Measurements from ENCODE around the gene KBTBD2.
"Not testable (repeated sequence)": the region's sequence is repeated elsewhere in the genome, so short reads cannot be mapped to it uniquely, and the experiment has no call there.

The KBTBD2 gene

DNA sequence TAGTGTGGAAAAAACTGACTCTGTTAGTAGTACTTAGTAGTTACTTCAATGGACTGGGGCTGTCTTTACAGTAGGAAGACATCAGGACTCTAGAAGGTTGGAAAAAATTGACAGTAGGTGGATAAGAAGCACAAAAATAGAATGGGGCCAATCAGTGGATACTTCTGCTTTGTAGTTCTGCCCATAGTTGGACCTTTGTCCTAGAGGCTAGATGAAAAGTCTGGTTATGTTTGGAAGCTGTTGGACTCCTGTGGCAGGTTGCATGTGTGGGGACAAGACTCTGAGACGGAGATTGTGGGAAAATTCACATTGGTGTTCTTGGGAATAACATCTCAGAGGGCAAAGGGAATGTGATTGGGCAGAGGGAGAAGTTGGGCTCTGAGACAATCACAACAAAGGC, 18.6 kb upstream of the KBTBD2 start:
- Histone ChIP-seq H3K4me3 (ENCODE audit: low read length) (no peak overlapping the region), H3K27me3 (ENCODE audit: low read depth, low read length) (no peaks in the 10 kb centered on the region), H3K4me1 (ENCODE audit: low read length) (no peaks in the 10 kb centered on the region), H3K4me2 (ENCODE audit: low read length) (no peak overlapping the region), H3K27ac (ENCODE audit: low read length) (no peak overlapping the region), H2AFZ (ENCODE audit: low read depth, low read length) (no peak overlapping the region), H4K20me1 (ENCODE audit: insufficient read depth, low read length) (no peaks in the 10 kb centered on the region), H3K79me2 (ENCODE audit: low read length) (no peaks in the 10 kb centered on the region), H3K9ac (ENCODE audit: low read length) (no peak overlapping the region), H3K36me3 (replicated peaks; ENCODE audit: low read depth, low read length) (no peaks in the 10 kb centered on the region), H3K9me3 (ENCODE audit: insufficient read depth, low read length) (no peaks in the 10 kb centered on the region)
- TF ChIP-seq, protein P1, sequence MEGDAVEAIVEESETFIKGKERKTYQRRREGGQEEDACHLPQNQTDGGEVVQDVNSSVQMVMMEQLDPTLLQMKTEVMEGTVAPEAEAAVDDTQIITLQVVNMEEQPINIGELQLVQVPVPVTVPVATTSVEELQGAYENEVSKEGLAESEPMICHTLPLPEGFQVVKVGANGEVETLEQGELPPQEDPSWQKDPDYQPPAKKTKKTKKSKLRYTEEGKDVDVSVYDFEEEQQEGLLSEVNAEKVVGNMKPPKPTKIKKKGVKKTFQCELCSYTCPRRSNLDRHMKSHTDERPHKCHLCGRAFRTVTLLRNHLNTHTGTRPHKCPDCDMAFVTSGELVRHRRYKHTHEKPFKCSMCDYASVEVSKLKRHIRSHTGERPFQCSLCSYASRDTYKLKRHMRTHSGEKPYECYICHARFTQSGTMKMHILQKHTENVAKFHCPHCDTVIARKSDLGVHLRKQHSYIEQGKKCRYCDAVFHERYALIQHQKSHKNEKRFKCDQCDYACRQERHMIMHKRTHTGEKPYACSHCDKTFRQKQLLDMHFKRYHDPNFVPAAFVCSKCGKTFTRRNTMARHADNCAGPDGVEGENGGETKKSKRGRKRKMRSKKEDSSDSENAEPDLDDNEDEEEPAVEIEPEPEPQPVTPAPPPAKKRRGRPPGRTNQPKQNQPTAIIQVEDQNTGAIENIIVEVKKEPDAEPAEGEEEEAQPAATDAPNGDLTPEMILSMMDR (IDR thresholded peaks at IDR 0.05; ENCODE audit: low read depth, low read length): no peak
- TF ChIP-seq EZH2phosphoT487 (IDR thresholded peaks at IDR 0.05; ENCODE audit: low read depth): no peak

DNA sequence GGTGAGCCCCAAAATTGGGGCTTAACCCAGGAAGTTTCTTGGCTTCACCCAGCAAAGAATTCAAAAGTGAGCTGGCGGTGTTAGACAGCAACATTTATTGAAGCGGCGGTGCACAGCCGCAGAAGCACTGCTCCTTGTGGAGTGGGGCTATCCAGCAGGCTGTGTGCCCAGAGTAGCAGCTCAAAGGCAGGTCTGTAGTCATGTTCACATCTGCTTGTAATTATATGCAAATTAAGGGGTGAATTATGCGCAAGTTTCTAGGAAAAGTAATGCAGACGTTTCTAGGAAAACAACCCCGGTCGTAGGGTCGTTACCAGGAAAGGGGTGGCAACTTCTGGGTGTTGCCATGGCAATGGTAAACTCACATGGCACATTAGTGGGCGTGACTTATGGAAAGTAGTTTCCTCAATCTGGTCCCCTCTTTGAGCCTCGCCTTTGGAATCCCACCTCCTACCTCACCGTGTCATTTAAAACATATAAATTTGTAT, 13.7 kb upstream of the KBTBD2 start:
- Histone ChIP-seq H3K4me1 (ENCODE audit: low read length) (no peaks in the 10 kb centered on the region), H3K9ac (ENCODE audit: low read length) (no peak overlapping the region), H3K4me2 (ENCODE audit: low read length) (no peak overlapping the region), H3K36me3 (replicated peaks; ENCODE audit: low read depth, low read length) (no peaks in the 10 kb centered on the region), H2AFZ (ENCODE audit: low read depth, low read length) (no peak overlapping the region), H3K9me3 (ENCODE audit: insufficient read depth, low read length) (no peaks in the 10 kb centered on the region), H3K27me3 (ENCODE audit: low read depth, low read length) (no peaks in the 10 kb centered on the region), H3K27ac (ENCODE audit: low read length) (no peak overlapping the region), H4K20me1 (ENCODE audit: insufficient read depth, low read length) (no peaks in the 10 kb centered on the region), H3K4me3 (ENCODE audit: low read length) (no peak overlapping the region), H3K79me2 (ENCODE audit: low read length) (no peaks in the 10 kb centered on the region)
- no peak for TF ChIP-seq EZH2phosphoT487 (IDR thresholded peaks at IDR 0.05; ENCODE audit: low read depth)
- TF ChIP-seq, protein P1 (IDR thresholded peaks at IDR 0.05; ENCODE audit: low read depth, low read length): no peak

DNA sequence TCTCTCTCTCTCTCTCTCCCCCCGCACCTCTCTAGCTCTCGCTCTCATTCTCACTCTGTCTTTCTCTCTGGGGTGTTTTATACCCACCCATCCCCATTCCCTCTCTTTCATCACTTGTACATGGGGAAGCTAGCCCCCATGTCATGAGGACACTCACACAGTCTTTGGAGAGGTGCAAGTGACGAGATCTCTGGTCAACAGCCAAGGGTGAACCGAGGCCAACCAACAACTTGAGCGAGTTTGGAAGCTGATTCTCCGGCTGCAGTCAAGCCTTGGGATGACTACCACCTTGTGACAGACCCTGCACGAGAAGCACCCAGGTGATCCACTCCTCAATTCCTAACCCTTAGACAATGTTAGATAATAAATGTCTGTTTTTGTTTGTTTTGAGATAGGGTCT, 10.1 kb upstream of the KBTBD2 start:
- Histone ChIP-seq H3K9me3 (ENCODE audit: insufficient read depth, low read length) (no peaks in the 10 kb centered on the region), H3K4me1 (ENCODE audit: low read length) (no peaks in the 10 kb centered on the region), H3K27me3 (ENCODE audit: low read depth, low read length) (no peaks in the 10 kb centered on the region), H4K20me1 (ENCODE audit: insufficient read depth, low read length) (no peaks in the 10 kb centered on the region), H3K79me2 (ENCODE audit: low read length) (no peaks in the 10 kb centered on the region), H3K36me3 (replicated peaks; ENCODE audit: low read depth, low read length) (no peaks in the 10 kb centered on the region), H3K4me2 (ENCODE audit: low read length) (no peak overlapping the region), H3K27ac (ENCODE audit: low read length) (no peak overlapping the region), H3K4me3 (ENCODE audit: low read length) (no peak overlapping the region), H2AFZ (ENCODE audit: low read depth, low read length) (no peak overlapping the region), H3K9ac (ENCODE audit: low read length) (no peak overlapping the region)
- TF ChIP-seq EZH2phosphoT487 (IDR thresholded peaks at IDR 0.05; ENCODE audit: low read depth): no peak
- TF ChIP-seq, protein P1 (IDR thresholded peaks at IDR 0.05; ENCODE audit: low read depth, low read length): no peak

DNA sequence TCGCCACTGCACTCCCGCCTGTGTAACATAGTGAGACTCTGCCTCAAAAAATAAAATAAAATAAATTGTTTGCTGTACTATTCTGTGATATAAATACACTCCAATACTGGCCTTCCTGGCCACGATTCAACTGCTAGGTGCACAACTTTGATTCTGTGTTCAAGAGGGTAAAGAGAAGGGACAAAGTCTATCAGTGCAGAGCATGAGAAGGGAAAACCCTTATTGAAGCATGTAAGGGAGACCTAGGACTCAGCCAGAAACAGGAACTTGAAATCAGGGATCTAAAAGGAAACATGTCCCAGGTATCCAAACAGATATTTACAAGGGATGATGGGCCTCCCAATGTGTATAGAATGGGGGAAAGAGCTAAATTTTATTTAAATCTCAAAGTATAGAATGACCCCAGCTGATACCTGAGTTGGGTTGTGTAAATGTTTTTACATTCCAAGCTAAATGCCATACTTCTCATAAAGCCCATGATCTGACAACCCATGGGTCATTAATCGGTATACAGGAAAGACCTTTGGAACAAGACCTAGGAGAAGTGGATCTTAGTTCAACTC, 9.0 kb upstream of the KBTBD2 start:
- Histone ChIP-seq H3K27ac (ENCODE audit: low read length) (no peak overlapping the region), H3K79me2 (ENCODE audit: low read length) (no peaks in the 10 kb centered on the region), H3K27me3 (ENCODE audit: low read depth, low read length) (no peaks in the 10 kb centered on the region), H3K4me3 (ENCODE audit: low read length) (no peak overlapping the region), H3K4me1 (ENCODE audit: low read length) (no peaks in the 10 kb centered on the region), H4K20me1 (ENCODE audit: insufficient read depth, low read length) (no peaks in the 10 kb centered on the region), H3K9me3 (ENCODE audit: insufficient read depth, low read length) (no peaks in the 10 kb centered on the region), H3K9ac (ENCODE audit: low read length) (no peak overlapping the region), H3K36me3 (replicated peaks; ENCODE audit: low read depth, low read length) (no peaks in the 10 kb centered on the region), H2AFZ (ENCODE audit: low read depth, low read length) (no peak overlapping the region), H3K4me2 (ENCODE audit: low read length) (no peak overlapping the region)
- no peak for TF ChIP-seq EZH2phosphoT487 (IDR thresholded peaks at IDR 0.05; ENCODE audit: low read depth)
- TF ChIP-seq, protein P1 (IDR thresholded peaks at IDR 0.05; ENCODE audit: low read depth, low read length): no peak

DNA sequence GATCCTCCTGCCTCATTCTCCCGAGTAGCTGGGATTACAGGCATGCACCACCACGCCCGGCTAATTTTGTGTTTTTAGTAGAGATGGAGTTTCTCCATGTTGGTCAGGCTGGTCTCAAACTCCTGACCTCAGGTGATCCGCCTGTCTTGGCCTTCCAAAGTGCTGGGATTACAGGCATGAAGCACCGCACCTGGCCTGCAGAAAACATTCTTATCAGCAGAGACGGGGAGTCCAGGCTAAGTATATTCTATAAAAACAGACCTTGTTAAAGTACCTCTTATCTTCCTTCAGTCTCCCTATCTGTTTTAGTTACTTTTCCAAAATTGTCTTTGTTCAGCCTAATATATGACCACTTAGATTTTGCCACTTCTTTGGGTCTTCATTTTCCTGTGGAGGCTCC, 5.8 kb upstream of the KBTBD2 start:
- H3K27ac ChIP-seq (ENCODE audit: low read length); H2AFZ ChIP-seq (ENCODE audit: low read depth, low read length); H3K4me2 ChIP-seq (ENCODE audit: low read length); H3K27me3 ChIP-seq (ENCODE audit: low read depth, low read length); H3K79me2 ChIP-seq (ENCODE audit: low read length); H3K4me3 ChIP-seq (ENCODE audit: low read length); H3K9me3 ChIP-seq (ENCODE audit: insufficient read depth, low read length); H3K36me3 ChIP-seq (replicated peaks; ENCODE audit: low read depth, low read length); H3K4me1 ChIP-seq (ENCODE audit: low read length); H4K20me1 ChIP-seq (ENCODE audit: insufficient read depth, low read length); H3K9ac ChIP-seq (ENCODE audit: low read length): not testable (repeated sequence)

All from OCI-LY3 (cell line).